ENCODE results near the gene TENM3. TPM values are rescaled to one million over a fixed set of nuclear protein-coding genes. Genes with fewer than 3 reads are reported as not detected.
"Not testable (repeated sequence)": the region's sequence is repeated elsewhere in the genome, so short reads cannot be mapped to it uniquely, and the experiment has no call there.

TENM3 gene
- total and polyA plus RNA-seq, 3 donors from 2014 or later: 10.9 to 42.7 (median 42.2) TPM

DNA sequence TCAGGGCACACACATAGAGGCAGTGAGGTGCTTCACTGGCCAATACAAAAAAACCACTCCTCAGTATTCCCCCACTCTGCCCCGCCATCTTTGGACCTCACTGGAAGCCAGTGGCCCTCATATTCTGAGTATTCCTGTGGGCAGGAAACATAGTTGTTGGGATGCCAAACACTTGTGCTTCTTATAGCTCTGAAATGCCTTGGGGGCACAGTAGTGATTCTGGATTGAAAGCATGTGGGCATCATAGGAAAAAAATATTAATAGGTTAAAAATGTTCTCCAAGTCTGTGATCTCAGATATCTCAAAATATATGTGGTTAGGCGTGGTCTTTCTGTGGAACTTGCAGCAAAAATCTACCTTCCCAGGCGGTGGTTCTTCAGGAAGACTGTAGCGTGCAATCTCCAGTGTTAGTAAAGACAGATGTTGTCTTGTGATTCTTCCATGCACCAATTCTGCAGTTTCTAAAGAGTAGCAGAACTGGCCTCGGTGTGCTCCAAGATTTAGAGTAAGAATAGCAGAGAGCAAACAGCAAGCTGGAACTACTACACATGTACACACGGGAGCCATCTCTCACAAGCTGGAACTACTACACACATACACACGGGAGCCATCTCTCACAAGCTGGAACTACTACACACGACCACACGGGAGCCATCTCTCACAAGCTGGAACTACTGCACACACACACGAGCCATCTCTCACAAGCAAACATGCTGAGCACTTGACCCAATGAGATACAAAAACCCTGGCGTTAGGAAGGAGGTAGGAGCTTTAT lies 8.0 kb upstream of the TENM3 start:
- Histone ChIP-seq H3K27me3 (no peaks in the 10 kb centered on the region), H3K9me3 (no peaks in the 10 kb centered on the region), H3K36me3 (ENCODE audit: low read depth, missing control alignments) (no peaks in the 10 kb centered on the region), H3K4me3 (no peak overlapping the region), H3K4me1 (no peaks in the 10 kb centered on the region), H3K27ac (no peak overlapping the region)
- TF ChIP-seq POLR2A (IDR thresholded peaks at IDR 0.05): no peak
- TF ChIP-seq, protein P1, sequence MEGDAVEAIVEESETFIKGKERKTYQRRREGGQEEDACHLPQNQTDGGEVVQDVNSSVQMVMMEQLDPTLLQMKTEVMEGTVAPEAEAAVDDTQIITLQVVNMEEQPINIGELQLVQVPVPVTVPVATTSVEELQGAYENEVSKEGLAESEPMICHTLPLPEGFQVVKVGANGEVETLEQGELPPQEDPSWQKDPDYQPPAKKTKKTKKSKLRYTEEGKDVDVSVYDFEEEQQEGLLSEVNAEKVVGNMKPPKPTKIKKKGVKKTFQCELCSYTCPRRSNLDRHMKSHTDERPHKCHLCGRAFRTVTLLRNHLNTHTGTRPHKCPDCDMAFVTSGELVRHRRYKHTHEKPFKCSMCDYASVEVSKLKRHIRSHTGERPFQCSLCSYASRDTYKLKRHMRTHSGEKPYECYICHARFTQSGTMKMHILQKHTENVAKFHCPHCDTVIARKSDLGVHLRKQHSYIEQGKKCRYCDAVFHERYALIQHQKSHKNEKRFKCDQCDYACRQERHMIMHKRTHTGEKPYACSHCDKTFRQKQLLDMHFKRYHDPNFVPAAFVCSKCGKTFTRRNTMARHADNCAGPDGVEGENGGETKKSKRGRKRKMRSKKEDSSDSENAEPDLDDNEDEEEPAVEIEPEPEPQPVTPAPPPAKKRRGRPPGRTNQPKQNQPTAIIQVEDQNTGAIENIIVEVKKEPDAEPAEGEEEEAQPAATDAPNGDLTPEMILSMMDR (IDR thresholded peaks at IDR 0.05): no peak
- intact Hi-C loops (cut with DNase I; ENCODE audit: low total_unique reads): no loop called here
- DNase-seq: no peak
- WGBS, 2 donors: 88 to 92% methylated on average over 7 to 11 of the region's 11 CpGs

DNA sequence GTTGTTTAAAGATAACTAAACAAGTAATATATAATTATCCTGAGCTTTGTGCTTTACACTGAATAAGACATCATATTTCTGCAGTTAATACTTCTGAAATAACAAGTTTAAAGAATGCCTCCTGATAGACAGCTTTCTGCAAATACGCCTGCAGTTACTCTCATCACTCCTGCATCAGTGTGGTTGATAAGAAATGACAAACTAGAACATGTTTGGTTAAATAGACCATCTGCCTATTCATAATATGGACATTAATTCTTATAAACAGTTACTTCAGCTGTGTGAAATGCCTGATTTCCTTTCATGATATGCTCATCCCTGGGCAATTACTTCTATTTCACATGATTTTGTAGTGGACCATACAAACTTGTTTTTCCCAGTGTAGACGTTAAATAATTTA lies 7.0 kb upstream of the TENM3 start:
- TF ChIP-seq, protein P1 (IDR thresholded peaks at IDR 0.05): no peak
- TF ChIP-seq POLR2A (IDR thresholded peaks at IDR 0.05): no peak
- intact Hi-C loops (cut with DNase I; ENCODE audit: low total_unique reads): no loop called here
- WGBS, 2 donors: 81 to 86% methylated on average over 2 of the region's 2 CpGs
- H3K4me1 ChIP-seq: no peaks in the 10 kb centered on the region
- no peaks in the 10 kb centered on the region for H3K27me3 ChIP-seq
- H3K9me3 ChIP-seq: no peaks in the 10 kb centered on the region
- DNase-seq: no peak
- H3K36me3 ChIP-seq (ENCODE audit: low read depth, missing control alignments): no peaks in the 10 kb centered on the region
- H3K4me3 ChIP-seq: no peak overlapping the region
- H3K27ac ChIP-seq: no peak overlapping the region

DNA sequence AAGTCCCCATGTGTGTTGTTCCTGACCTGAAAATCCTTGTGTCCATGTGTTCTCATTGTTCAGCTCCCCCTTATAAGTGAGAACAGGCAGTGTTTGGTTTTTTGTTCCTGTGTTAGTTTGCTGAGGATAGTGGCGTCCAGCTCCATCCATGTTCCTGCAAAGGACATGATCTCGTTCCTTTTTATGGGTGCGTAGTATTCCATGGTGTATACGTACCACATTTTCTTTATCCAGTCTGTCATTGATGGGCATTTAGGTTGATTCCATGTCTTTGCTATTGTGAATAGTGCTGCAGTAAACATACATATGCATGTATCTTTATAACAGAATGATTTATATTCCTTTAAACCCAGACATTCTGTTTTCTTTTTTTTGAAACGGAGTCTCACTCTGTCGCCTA lies 6.2 kb upstream of the TENM3 start:
- H3K36me3 ChIP-seq (ENCODE audit: low read depth, missing control alignments); H3K4me3 ChIP-seq; H3K9me3 ChIP-seq; H3K27me3 ChIP-seq; intact Hi-C loops (cut with DNase I; ENCODE audit: low total_unique reads); H3K4me1 ChIP-seq; DNase-seq; H3K27ac ChIP-seq: not testable (repeated sequence)
- WGBS, 2 donors: 95 to 99% methylated on average over 6 of the region's 6 CpGs

DNA sequence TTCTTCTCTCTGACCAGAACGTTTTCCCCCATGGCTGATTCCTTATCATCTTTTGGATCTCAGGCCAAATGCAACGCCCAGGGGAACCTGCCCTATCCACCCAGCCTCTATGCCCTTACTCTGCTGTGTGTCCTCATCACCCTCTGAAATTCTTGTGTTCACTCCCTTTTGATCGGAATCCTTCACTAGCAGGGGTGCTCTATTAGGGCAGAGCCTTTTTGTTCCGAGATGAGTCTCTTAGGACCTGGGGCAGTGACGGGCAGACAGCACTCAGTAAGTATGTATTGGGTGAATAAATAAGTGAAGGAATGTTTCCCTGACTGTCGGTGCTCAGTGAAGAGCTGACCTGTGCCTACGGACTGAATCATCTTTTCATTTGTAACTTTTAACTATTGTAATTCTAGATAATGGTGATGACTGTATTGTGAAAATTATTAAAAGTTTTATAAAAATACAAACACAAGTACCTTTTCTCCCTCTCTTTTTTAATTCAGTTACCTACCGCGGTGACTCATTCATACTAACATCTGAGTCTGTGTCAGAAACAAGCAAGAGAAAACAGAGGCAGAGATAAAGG lies 4.8 kb upstream of the TENM3 start:
- Histone ChIP-seq H3K36me3 (ENCODE audit: low read depth, missing control alignments) (no peaks in the 10 kb centered on the region), H3K9me3 (no peaks in the 10 kb centered on the region), H3K4me3 (no peak overlapping the region), H3K27me3 (no peaks in the 10 kb centered on the region), H3K27ac (no peak overlapping the region), H3K4me1 (no peaks in the 10 kb centered on the region)
- no peak for TF ChIP-seq POLR2A (IDR thresholded peaks at IDR 0.05)
- intact Hi-C loops (cut with DNase I; ENCODE audit: low total_unique reads): no loop called here
- no peak for DNase-seq
- 69 to 72% methylated on average over 9 of the region's 9 CpGs for WGBS, 2 donors

DNA sequence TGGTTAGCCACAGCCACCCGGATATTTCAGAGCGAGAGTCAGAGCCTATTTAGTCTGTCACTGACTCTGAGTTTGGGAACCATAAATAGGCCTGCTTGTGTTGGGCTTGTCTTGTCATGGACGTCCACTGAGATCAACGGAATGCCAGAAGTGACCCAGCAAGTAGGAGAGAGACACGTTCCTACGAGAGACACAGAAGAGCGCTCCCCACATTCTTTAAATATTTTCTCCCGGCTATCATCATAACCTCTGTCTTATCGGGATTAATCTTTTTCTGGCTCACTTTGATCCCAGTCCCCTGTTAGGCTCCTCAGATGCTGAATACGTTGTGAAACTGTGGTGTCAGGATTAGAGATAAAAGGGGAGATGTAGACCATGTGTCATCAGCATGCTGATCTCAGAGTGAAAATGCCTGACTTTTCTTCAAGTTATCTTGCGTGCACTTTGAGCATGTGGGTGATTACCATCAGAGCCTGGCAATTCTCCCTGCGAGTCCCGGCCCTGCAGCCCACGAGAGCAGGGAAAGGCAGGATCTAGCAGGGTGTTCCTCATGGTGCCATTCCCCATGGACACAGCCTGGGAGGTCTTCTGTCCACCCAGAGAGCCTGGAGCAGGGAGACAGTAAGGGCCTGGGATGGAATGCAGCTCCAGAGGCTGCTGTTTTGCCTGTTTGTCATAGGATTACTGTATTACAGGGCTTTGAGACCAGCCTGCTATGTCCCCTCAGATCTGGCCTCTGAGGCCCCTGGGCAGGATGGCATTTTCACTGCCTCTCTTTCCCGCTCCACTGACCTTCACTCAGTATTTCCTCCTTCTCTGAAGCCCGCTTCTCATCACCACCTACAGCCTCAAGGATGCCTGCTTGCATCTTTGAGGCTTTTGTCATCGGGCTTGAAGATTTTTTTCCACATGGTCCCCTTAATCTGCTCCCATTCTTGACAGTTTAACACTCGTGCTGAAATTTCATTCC lies 2.8 kb upstream of the TENM3 start:
- Histone ChIP-seq H3K27ac (no peak overlapping the region), H3K4me3 (no peak overlapping the region), H3K27me3 (no peaks in the 10 kb centered on the region), H3K9me3 (no peaks in the 10 kb centered on the region), H3K36me3 (ENCODE audit: low read depth, missing control alignments) (no peaks in the 10 kb centered on the region), H3K4me1 (no peaks in the 10 kb centered on the region)
- TF ChIP-seq, protein P1 (IDR thresholded peaks at IDR 0.05): no peak
- intact Hi-C loops (cut with DNase I; ENCODE audit: low total_unique reads): no loop called here
- DNase-seq: no peak
- 47 to 53% methylated on average over 15 to 18 of the region's 18 CpGs for WGBS, 2 donors

DNA sequence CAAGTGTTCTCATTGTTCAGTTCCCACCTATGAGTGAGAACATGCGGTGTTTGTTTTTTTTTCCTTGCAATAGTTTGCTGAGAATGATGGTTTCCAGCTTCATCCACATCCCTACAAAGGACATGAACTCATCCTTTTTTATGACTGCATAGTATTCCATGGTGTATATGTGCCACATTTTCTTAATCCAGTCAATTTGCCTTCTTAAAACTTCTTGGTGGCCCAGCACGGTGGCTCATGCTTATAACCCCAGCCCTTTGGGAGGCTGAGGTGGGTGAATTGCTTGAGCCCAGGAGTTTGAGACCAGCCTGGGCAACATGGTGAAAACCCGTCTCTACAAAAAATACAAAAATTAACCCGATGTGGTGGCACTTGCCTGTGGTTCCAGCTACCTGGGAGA lies 942 bp upstream of the TENM3 start:
- H3K4me1 ChIP-seq; DNase-seq; H3K27me3 ChIP-seq; intact Hi-C loops (cut with DNase I; ENCODE audit: low total_unique reads); H3K4me3 ChIP-seq; H3K27ac ChIP-seq; H3K36me3 ChIP-seq (ENCODE audit: low read depth, missing control alignments); H3K9me3 ChIP-seq: not testable (repeated sequence)
- WGBS, 2 donors: 94 to 97% methylated on average over 4 of the region's 4 CpGs

Measured in testis (tissue), 3 donors.